Esophagus squamous epithelium (tissue), 5 donors: Measurements from ENCODE around the gene CFAP206. TPM values are rescaled to one million over a fixed set of nuclear protein-coding genes. Genes with fewer than 3 reads are reported as not detected.

ENCODE experiments used
- DNase-seq: peaks from one replicate; lab custom pipeline; 2025; lab: John Stamatoyannopoulos, UW
- H3K27ac ChIP-seq, 4 donors: fragments of 200-600 bp; sonication (generic); one replicate each; pipeline ENCODE4 v1.5.1; 2016 to 2019; ENCODE audit warnings: mild to moderate bottlenecking in 1 of 4
- H3K27me3 ChIP-seq, 4 donors: fragments of 200-600 bp; sonication (generic); 1 replicate in 3 of 4; 2 replicates in 1 of 4; pipeline versions ENCODE4 v1.5.1 to v1.6.0; 2017 to 2021; ENCODE audit warnings: antibody characterized with exemption in 1 of 4
- H3K36me3 ChIP-seq, 3 donors: fragments of 200-600 bp; sonication (generic); one replicate each; pipeline ENCODE4 v1.5.1; 2016 to 2019
- H3K4me1 ChIP-seq, 3 donors: fragments of 200-600 bp; sonication (generic); one replicate each; pipeline ENCODE4 v1.5.1; 2017 to 2019
- H3K4me3 ChIP-seq, 4 donors: fragments of 200-600 bp; sonication (generic); 1 replicate in 3 of 4; 2 replicates in 1 of 4; pipeline ENCODE4 v1.5.1; 2016 to 2019; ENCODE audit warnings: mild to moderate bottlenecking in 2 of 4, moderate library complexity in 1 of 4
- H3K9me3 ChIP-seq, 3 donors: fragments of 200-600 bp; sonication (generic); one replicate each; pipeline ENCODE4 v1.5.1; 2016 to 2019
- POLR2A ChIP-seq, 4 donors: fragments of 450-650 bp; IDR thresholded peaks; one replicate each; pipeline ENCODE4 v1.6.1; 2017; ENCODE audit warnings: antibody characterized with exemption in 4 of 4, mild to moderate bottlenecking in 4 of 4, moderate library complexity in 3 of 4
- WGBS, 2 donors: methylation state at CpG; one replicate each; pipeline ENCODE4 v1.1.5; 2018; 5-methylcytosine and 5-hydroxymethylcytosine counted together
- intact Hi-C: fragments of 100-400 bp; cut with DNase I; formaldehyde crosslinking; loops from one replicate; pipeline ENCODE4 v1.15.0; 2022
- total RNA-seq, 4 donors: library from RNA; depleted of rRNA; stranded (reverse); fragments of >200 nt; gene quantifications; one replicate each; pipeline ENCODE4 v1.1.0, GENCODE V29; 2016
- TF ChIP-seq, protein P1 (sequence below), 6 experiments: fragments of 450-650 bp in 4 of 6; fragments of 200-600 bp in 2 of 6; sonication (generic) in 2 of 6; IDR thresholded peaks; one replicate each; pipeline ENCODE4 v1.5.1; 2016 to 2019; ENCODE audit warnings: antibody characterized with exemption in 6 of 6, mild to moderate bottlenecking in 4 of 6, moderate library complexity in 4 of 6
- donor health status: DM: yes; HTN: yes; CAD: no.

The CFAP206 gene, protein sequence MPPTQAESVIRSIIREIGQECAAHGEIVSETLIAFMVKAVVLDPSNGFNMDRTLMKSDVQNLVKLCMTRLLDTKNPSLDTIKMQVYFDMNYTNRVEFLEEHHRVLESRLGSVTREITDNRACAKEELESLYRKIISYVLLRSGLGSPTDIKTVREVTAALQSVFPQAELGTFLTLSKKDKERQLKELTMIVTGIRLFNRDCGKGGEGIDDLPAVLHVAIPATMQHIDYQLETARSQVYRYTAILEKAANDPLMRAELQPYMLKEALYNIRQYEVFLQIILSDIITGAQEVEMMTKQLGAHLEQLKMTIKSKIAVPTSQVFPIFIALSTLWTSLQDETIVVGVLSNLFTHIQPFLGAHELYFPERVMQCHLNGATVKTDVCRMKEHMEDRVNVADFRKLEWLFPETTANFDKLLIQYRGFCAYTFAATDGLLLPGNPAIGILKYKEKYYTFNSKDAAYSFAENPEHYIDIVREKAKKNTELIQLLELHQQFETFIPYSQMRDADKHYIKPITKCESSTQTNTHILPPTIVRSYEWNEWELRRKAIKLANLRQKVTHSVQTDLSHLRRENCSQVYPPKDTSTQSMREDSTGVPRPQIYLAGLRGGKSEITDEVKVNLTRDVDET
- total RNA-seq: under 1 TPM in 1 of 4 donors, not detected in 3; 0.26 TPM

DNA sequence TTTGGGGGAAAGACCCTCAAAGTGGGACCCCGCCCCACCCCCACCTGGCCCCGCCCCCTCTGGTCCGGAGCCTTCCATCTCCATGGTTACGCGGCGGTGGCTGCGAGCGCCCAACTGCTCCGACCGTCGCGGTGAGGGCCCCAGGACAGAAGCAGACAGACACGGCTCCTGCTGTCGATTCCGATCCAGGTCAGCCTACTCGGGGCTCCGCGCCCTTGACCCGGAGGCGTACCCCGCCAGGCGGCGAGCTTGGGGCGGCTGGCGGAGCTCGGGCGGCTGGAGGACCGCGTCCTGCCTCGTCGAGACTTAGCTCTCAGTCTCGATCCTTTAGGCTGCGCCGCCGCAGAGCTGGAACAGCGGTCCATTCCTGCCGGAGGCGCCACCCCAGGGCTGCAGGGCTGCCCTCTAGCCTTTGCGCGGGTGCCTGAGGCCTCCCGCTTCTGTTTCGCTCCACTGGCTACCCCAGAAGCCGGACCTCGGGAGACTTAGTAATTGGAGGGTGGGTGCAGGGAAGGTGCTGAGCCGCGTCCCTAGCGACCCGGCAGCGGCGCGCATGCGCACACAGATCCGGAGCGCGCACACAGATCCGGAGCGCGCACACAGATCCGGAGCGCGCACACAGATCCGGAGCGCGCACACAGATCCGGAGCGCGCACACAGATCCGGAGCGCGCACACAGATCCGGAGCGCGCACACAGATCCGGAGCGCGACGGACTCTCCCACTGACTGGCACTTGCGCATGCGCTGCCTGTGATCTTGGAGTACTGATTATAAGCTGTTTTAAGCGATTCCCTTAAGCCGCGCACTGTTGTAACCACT is at the start of gene CFAP206:
TSS of gene CFAP206 (plus strand) at position 72 of the 820 bp plus-strand sequence. CDS start 1,868 bp downstream, outside the sequence.
- H3K27me3 ChIP-seq: no peaks in the 10 kb centered on the region
- peak within 1 kb of the TSS; percentile 77 to 90 (median 82) for H3K27ac ChIP-seq
- no peaks in the 10 kb centered on the region for H3K9me3 ChIP-seq
- TF ChIP-seq, protein P1, sequence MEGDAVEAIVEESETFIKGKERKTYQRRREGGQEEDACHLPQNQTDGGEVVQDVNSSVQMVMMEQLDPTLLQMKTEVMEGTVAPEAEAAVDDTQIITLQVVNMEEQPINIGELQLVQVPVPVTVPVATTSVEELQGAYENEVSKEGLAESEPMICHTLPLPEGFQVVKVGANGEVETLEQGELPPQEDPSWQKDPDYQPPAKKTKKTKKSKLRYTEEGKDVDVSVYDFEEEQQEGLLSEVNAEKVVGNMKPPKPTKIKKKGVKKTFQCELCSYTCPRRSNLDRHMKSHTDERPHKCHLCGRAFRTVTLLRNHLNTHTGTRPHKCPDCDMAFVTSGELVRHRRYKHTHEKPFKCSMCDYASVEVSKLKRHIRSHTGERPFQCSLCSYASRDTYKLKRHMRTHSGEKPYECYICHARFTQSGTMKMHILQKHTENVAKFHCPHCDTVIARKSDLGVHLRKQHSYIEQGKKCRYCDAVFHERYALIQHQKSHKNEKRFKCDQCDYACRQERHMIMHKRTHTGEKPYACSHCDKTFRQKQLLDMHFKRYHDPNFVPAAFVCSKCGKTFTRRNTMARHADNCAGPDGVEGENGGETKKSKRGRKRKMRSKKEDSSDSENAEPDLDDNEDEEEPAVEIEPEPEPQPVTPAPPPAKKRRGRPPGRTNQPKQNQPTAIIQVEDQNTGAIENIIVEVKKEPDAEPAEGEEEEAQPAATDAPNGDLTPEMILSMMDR (IDR thresholded peaks at IDR 0.05): peak in 1 of 6 experiments; percentile 23
- TF ChIP-seq POLR2A (IDR thresholded peaks at IDR 0.05): no peak
- no peaks in the 10 kb centered on the region for H3K36me3 ChIP-seq
- WGBS, 2 donors: 0 to 1% methylated on average over 12 to 20 of the region's 82 CpGs
- H3K4me3 ChIP-seq: peak within 1 kb of the TSS; percentile 71 to 98 (median 82)
- peaks cover 0 to 13% (median 2%) of the 10 kb centered on the region in 3 donors for H3K4me1 ChIP-seq
- peak; percentile 15 for DNase-seq
- intact Hi-C loops: no loop called here

DNA sequence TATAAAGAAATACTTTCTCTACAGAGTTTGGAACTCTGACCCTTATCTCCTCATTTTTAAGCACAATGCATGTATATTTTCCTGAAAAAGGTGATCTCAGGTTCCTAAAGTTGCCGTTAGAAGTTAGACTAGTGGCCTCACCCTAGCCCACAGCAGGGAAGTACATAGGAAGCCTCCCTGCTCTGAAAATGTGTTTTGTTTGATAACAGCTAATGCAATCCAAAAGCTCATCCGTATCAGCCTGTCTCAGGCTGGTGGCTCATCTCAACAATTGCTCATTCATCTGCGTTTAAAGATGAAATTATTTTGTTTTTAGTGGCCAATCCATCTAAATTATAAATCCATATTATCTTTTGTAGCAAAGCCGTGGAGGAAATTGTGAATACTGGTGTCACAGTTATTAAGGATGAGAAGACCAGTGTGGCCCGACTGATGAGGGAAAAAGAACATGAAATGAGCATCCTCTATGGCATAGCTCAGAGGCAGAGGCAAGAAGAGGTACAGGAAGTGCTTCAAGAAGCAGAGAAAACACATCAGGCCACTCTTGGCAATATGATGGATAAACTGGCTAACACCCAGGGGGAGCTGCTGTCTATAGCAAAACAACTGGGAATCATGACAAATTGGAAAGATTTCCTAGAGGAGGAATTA is 43.0 kb upstream of the CFAP206 start:
- no peaks in the 10 kb centered on the region for H3K27me3 ChIP-seq
- no peaks in the 10 kb centered on the region for H3K36me3 ChIP-seq
- WGBS, 2 donors: 57 to 77% methylated on average over 5 of the region's 5 CpGs
- intact Hi-C loops: no loop called here
- TF ChIP-seq, protein P1 (IDR thresholded peaks at IDR 0.05): no peak
- TF ChIP-seq POLR2A (IDR thresholded peaks at IDR 0.05): no peak
- no peaks in the 10 kb centered on the region for H3K4me1 ChIP-seq
- H3K27ac ChIP-seq: no peak overlapping the region
- peaks cover 0 to 5% (median 0%) of the 10 kb centered on the region in 3 donors for H3K9me3 ChIP-seq
- no peak for DNase-seq
- H3K4me3 ChIP-seq: no peak overlapping the region

DNA sequence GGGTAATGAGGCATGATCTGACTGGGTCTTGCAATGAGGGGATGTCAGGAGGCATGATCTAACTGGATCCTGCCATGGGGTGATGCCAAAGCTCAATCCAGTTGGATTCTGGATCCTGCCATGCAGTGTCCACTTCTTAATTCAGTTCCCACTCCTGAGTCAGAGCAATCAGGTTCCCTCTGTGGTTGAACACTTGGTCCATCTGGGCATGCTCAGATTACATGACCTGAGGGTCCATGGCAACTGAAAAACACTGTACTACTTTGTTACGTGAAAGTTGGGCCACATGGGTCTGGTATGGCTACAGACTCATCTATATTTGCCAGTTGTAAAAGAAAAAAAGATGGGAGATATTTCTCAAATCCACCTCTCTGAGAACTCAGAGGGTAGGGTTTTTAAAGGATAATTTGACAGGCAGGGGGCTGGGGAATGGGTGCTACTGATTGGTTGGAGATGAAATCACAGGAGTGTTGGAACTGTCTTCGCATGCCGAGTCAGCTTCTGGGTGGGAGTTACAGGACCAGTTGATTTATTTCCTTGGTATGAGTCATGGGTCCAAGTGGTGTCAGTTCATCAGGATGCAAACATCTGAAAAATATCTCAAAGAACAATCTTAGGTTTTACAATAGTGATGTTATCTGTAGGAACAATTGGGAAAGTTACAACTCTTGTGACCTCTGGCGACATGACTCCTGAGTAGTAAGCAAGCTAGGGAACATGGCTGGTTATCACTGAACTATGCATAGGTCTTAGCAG is 41.5 kb upstream of the CFAP206 start:
- Histone ChIP-seq H3K36me3 (no peaks in the 10 kb centered on the region), H3K27ac (no peak overlapping the region), H3K9me3 (peaks cover 0 to 5% (median 0%) of the 10 kb centered on the region in 3 donors), H3K4me3 (no peak overlapping the region), H3K27me3 (no peaks in the 10 kb centered on the region), H3K4me1 (no peaks in the 10 kb centered on the region)
- no peak for TF ChIP-seq POLR2A (IDR thresholded peaks at IDR 0.05)
- TF ChIP-seq, protein P1 (IDR thresholded peaks at IDR 0.05): no peak
- intact Hi-C loops: no loop called here
- WGBS, 2 donors: 76 to 89% methylated on average over 4 of the region's 4 CpGs
- DNase-seq: no peak

DNA sequence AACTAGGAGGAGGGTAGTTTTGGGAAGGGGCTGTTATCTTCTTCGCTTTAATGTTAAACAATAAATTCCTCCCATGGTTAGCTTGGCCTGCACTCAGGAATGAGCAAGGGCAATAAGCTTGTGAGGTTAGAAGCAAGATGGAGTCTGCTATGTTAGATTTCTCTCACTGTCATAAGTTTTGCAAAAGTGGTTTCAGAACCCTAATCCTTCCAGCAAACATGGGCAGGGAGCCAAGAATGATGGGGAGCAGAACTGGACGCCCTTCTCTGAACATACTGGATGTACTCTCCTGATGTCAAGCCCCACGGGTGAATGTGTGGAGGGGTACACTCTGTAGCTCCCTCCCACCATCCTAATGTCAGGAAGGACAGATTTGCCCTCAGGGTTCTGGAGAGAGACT is 40.9 kb upstream of the CFAP206 start:
- H3K4me3 ChIP-seq: no peak overlapping the region
- no peak for DNase-seq
- TF ChIP-seq, protein P1 (IDR thresholded peaks at IDR 0.05): no peak
- no peak for TF ChIP-seq POLR2A (IDR thresholded peaks at IDR 0.05)
- no peaks in the 10 kb centered on the region for H3K4me1 ChIP-seq
- peaks cover 0 to 5% (median 0%) of the 10 kb centered on the region in 3 donors for H3K9me3 ChIP-seq
- 53 to 61% methylated on average over 2 to 3 of the region's 3 CpGs for WGBS, 2 donors
- no peaks in the 10 kb centered on the region for H3K36me3 ChIP-seq
- H3K27ac ChIP-seq: no peak overlapping the region
- intact Hi-C loops: no loop called here
- no peaks in the 10 kb centered on the region for H3K27me3 ChIP-seq
